AG09319 (cell line): ENCODE results near the gene ZFAND2A.

Experiments
- DNase-seq: peaks from one replicate; pipeline ENCODE4 v3.0.0-alpha.2; 2010; ENCODE audit warnings: low read depth; ENCODE audit errors: extremely low read depth
- CTCF ChIP-seq: IDR thresholded peaks from 2 replicates; pipeline ENCODE4 v1.5.1; 2011; ENCODE audit warnings: low read depth, mild to moderate bottlenecking, inconsistent platforms, low read length, moderate library complexity

Gene ZFAND2A

GRCh38 chr7:1130021-1130990 is 29.7 kb downstream of the ZFAND2A start:
- no peak for TF ChIP-seq CTCF
- no peak for DNase-seq

GRCh38 chr7:1129431-1129830 is 30.6 kb downstream of the ZFAND2A start:
- DNase-seq = no peak
- no peak for TF ChIP-seq CTCF

GRCh38 chr7:1127001-1127400 is 33.0 kb downstream of the ZFAND2A start:
- no peak for DNase-seq
- no peak for TF ChIP-seq CTCF

- no peak for TF ChIP-seq CTCF
Measured at GRCh38 chr7:1125603-1125969, 34.4 kb downstream of the ZFAND2A start.

GRCh38 chr7:1124816-1125602 is 35.0 kb downstream of the ZFAND2A start:
- no peak for TF ChIP-seq CTCF
- no peak for DNase-seq

More at GRCh38 chr7:1125603-1125969, 34.4 kb downstream of the ZFAND2A start:
- DNase-seq = no peak

- no peak for TF ChIP-seq CTCF
- DNase-seq = no peak
Measured at GRCh38 chr7:1124164-1124563, 35.8 kb downstream of the ZFAND2A start.

- TF ChIP-seq CTCF = peak; percentile 88
- peak; percentile 83 for DNase-seq
Measured at GRCh38 chr7:1123715-1124114, 36.3 kb downstream of the ZFAND2A start.
